GM19467 (cell line): ENCODE results near the gene TLK2.
"Not testable (repeated sequence)": the region's sequence is repeated elsewhere in the genome, so short reads cannot be mapped to it uniquely, and the experiment has no call there.

Source experiments
- ATAC-seq: cut with Tn5 transposase; IDR thresholded peaks from one replicate; pipeline ENCODE4 v1.9.1; 2021; ENCODE audit warnings: mild to moderate bottlenecking, moderate library complexity; ENCODE audit not compliant: unreplicated experiment

The TLK2 gene

GRCh38 chr17:62597150-62597549, 118.5 kb downstream of the TLK2 start:
- ATAC-seq, result no peak

GRCh38 chr17:62597920-62598319, 119.3 kb downstream of the TLK2 start:
- no peak for ATAC-seq

GRCh38 chr17:62599964-62600657, 121.5 kb downstream of the TLK2 start:
- ATAC-seq, result no peak

GRCh38 chr17:62600805-62601204, 122.2 kb downstream of the TLK2 start:
- ATAC-seq, result no peak

DNA sequence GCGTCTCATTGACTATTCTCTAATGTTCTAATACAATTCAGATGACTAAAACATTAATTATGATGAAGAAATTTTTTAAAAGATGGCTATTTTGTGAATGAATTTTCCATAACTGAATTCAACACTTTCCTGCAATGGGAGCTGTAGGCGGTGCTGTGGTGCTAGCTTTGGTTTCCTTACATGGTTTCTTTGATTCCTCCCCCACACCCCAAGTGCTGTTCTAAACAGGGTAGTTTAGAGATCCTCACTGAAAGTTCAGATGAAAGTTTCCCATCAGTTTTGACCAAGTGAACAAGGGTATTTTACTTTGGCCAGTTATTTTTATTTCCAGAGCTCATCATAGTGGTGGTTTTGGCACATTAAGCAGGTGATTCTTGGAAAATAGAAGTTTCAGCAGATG, 122.8 kb downstream of the TLK2 start:
- no peak for ATAC-seq

DNA sequence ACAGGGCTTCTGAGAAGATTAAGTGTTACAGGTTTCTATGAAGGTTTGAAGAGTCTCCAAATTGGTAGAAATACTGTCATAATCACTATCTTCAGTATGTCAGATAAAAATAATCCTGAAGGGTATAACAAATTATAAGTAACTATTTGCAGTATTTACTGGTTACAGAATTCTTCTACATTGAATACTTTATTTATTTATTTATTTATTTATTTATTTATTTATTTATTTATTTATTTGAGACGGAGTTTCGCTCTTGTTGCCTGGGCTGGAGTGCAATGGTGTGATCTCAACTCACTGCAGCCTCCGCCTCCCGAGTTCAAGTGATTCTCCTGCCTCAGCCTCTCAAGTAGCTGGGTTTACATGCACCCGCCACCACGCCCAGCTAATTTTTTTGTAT, 125.2 kb downstream of the TLK2 start:
- ATAC-seq, result not testable (repeated sequence)

DNA sequence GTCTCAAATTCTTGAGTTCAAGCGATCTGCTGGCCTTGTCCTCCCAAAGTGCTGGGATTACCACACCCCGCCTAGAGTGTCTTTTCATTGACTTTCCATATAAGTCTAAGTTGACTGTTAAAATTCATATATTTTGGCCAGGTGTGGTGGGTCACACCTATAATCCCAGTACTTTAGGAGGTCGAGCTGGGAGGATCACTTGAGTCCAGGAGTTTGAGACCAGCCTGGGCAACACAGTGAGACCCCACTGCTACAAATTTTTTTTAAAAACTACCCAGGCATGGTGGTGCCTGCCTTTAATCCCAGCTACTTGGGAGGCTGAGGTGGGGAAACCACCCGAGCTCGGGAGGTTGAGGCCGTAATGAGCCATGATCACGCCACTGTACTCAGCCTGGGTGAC, 127.0 kb downstream of the TLK2 start:
- no peak for ATAC-seq

- ATAC-seq, result peak; percentile 79
Measured at GRCh38 chr17:62611292-62611691, 132.7 kb downstream of the TLK2 start.

GRCh38 chr17:62611728-62612127, 133.1 kb downstream of the TLK2 start:
- no peak for ATAC-seq

DNA sequence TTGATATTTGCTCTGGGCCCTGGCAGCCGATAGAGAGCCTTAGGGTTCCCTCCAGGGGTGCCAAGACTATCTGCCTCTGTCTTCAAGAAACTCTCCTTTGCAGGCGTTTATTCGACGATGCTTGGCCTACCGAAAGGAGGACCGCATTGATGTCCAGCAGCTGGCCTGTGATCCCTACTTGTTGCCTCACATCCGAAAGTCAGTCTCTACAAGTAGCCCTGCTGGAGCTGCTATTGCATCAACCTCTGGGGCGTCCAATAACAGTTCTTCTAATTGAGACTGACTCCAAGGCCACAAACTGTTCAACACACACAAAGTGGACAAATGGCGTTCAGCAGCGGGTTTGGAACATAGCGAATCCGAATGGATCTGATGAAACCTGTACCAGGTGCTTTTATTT, 133.7 kb downstream of the TLK2 start:
- ATAC-seq, result not testable (repeated sequence)

GRCh38 chr17:62613095-62613494, 134.5 kb downstream of the TLK2 start:
- not testable (repeated sequence) for ATAC-seq

DNA sequence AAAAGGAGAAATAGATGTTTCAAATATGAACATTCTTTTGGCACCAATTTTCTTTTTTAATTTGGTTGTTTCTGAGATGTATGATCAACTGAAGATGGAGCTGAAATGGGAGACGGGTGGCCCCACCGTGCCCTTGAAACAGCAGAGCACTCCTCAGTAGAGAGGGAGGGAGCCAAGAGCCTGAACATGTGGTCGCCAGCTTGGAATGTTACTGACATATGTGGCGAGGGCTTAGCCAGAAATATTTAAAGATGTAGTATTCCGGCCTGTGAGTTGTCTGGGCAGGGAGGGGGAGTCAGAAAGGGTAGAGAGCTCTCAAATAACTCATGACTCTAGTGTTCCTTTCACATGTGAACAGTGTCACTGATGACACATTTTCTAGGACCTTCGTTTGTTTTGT, 135.5 kb downstream of the TLK2 start:
- no peak for ATAC-seq

DNA sequence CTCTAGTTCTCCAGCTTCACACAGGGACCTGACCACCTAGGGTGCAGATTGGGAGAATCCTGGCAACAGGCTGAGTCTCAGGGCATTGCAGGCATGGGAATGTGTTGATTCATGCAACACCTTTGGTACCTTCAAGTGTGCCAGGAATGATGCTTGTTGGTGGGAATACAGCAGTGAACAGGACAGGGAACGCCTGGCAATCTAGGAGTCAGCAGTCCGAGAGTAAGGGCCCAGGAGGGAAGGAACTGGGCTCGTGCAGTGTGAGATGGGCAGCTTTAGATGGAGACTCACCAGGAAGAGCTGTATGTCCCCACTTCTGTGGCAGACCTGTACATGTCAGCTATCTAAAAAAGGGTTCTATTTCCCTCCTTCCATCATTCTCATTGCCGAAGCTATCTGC, 136.9 kb downstream of the TLK2 start:
- no peak for ATAC-seq

DNA sequence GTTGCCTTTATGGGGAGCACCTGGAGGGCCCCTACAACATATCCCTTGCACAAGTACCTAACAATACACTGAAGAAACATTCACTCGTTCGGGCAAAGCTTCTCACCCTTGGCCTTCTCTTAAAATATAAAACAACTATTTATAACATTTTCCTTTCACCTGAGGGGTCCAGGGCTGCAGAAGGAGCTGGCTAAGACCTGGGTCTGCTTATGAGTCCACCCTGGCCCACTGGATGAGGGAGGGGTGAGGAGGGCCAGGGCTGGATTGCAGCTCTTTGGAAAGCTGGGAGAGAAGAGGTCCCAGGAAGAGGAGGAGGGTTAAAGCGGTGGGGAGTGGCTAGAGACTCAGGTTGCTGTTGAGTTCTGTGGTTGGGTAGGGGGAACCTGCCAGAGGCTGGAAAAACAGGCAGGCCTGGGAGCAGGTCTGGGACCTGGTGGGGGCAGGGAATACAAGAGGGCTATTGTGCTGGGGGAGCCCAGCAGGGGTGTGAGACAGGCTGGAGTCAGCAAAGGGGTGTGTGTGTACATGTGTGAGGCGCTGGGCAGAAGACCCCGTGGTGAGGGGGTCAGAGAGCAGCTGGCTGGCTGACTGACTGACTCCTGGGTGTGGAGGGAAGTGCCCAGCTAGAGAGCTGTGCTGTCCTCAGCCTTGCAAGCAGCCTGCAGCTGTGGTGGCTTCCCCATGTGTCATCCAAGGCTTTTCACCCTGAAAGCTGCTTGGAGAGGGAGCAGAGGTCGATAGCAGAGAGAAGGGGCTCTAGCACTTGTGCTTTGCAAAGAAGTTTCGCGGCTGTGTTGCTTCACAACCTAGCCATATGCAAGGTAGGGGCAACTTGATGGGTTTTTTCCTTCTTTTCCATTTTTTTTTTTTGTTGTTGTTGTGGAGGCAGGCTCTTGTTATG, 138.6 kb downstream of the TLK2 start:
- ATAC-seq, result no peak

- no peak for ATAC-seq
Measured at GRCh38 chr17:62617894-62618472, 139.4 kb downstream of the TLK2 start.

GRCh38 chr17:62618647-62619416, 140.2 kb downstream of the TLK2 start:
- no peak for ATAC-seq

GRCh38 chr17:62619417-62620155, 141.0 kb downstream of the TLK2 start:
- no peak for ATAC-seq

DNA sequence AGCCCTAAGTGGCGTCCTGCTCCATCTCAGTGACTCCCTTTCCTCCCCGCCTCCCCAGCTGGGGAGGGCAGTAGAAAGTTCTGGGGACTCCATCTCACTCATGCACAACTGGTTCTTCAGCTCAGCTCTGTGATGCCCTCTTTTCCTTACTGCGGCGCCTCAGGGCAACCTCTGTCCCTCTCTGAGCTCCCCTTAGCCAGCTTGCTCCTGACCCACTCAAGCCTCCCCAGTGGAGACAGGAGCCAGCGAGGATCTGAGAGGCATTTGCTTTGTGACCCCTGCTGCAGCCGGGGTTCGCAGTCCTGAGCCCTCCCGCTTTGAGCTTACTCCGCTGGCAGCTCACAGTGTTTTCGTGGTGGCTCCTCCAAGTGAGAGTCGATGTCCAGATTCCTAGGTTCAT, 142.6 kb downstream of the TLK2 start:
- ATAC-seq, result no peak

DNA sequence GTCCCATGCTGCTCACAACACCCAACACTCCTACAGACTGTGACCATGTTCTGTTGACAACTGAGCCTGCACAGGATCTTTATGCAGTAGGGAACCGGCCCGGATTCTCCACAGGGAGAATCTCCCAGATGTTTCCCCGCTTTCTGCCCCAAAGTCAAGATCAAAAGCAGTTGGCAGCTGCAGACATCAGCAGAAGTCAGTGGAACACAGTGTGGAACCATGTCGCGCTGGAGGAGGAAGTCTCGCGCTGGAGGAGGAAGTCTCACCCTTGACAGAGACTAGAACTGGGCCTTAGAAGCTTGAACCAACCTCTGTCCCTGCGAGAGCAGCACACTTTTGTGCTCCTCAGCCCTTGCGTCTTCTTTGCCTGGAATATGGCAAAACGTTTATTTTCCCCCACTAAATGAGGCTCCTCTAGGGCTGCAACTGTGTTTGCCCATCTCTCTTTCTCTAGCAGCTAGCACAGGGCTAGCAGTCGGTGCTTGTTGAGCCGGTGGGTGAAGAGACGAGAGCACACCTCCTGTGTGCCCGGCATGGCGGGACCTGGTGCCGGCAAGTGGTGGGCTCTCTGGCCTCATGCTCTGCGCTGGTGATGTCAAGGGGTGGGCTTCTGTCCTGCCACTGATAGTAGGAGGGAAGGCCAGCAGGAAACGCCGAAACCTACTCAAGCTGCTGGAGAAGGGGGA, 146.7 kb downstream of the TLK2 start:
- ATAC-seq, result no peak

DNA sequence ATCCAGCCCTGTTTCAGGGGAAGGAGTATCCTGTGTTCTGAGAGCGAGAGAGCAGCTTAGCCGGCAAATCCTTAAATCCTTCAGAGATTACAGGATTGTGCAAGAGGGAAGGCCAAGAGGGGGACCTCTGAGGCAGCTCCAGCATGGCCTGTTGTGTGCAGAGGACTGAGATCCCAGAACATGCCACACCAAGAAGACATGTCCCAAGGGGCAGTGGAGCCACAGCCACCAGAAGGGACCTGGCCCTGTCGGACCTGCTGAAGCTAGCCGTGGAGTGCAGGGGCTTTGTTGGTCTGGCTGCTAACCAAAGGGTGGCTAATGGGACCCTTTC, 147.2 kb downstream of the TLK2 start:
- ATAC-seq, result no peak
